ENCODE measurements around the gene FCN2.

The FCN2 gene

DNA sequence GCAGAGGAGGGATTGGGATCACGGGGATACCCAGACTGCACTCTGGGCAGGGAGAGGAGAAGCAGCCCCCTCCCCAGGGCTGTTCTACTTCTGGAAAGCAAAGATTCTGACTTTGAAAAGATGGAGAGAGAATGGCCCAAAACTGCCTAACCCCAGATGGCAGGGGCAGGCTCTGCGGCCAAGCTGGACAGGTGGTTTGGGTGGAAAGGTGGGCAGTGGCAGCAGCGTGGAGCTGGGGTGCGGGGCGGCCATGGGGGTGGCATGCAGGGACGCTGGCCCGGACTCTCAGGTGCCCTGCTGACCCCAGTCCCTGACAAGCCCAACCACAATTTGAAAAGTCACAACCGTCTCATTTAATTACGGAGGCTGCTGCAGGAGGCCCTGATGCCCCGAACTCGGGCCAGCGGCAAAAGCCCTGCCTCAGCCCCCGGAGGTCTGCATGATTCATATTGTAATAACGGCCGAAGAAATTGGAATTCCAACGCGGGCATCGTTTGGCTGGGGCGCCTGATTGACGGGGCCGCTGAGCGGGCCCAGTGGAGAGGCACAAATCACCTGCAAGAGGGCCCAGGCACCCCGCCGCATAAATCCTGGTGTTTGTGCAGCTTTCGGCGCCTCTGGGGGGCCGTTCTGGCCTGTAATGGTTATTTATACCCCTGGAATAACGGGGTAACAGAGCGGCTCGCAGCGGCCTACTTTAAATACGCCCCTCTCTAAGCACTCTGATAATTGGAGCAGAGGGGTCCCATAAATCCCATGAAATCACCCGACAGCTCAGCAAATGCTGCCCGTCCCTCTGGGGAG lies 41.8 kb upstream of the FCN2 start:
- Histone ChIP-seq H3K4me1 (ENCODE audit: control insufficient read depth, insufficient read depth, low read length) (no peaks in the 10 kb centered on the region), H3K27me3 (ENCODE audit: control insufficient read depth, insufficient read depth, low read length) (no peaks in the 10 kb centered on the region), H3K36me3 (ENCODE audit: control insufficient read depth, insufficient read depth, low read length) (no peaks in the 10 kb centered on the region), H3K4me3 (ENCODE audit: low read length) (no peak overlapping the region), H3K9me3 (ENCODE audit: control insufficient read depth, insufficient read depth, low read length) (no peaks in the 10 kb centered on the region), H3K27ac (ENCODE audit: low read length) (no peak overlapping the region)
- DNase-seq (ENCODE audit: low read depth, low spot score), result no peak
- WGBS (ENCODE audit: insufficient coverage, insufficient read length), result no CpG with 5 or more reads among the region's 34 CpGs

DNA sequence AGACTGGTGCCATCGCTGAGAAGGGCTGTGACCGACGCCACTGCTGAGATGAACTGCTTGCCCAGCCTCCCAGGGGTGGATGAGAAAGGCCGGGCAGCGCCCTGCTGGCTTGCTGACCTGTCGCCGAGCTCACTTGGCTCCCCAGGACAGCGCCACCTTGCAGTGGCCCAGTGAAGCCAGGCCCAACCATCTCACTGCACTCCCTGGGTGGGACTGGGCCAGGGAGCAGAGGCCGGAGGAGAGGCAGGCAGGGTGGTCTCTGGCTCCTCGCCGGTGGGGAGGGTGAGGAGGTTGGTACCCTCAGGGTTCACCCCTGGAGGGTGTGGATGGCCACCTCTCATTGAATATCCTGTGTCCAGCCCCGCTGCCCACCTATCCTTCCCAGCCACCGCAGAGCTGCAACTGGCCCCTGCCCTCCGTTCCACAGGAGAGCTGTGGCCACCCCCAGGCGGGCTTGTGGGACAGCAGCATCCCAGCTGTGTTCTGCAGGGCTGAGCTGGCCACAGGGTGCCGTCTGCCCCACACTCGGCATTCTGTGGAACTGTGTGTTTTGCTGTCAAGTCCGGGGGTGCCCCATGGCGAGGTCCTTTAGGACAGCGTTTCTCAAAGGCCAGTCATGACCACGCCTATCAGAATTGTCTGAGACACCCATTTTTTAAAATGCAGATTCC lies 41.0 kb upstream of the FCN2 start:
- no peak overlapping the region for H3K4me3 ChIP-seq (ENCODE audit: low read length)
- WGBS (ENCODE audit: insufficient coverage, insufficient read length), result no CpG with 5 or more reads among the region's 21 CpGs
- no peaks in the 10 kb centered on the region for H3K4me1 ChIP-seq (ENCODE audit: control insufficient read depth, insufficient read depth, low read length)
- DNase-seq (ENCODE audit: low read depth, low spot score), result peak; percentile 13
- H3K27ac ChIP-seq (ENCODE audit: low read length), result no peak overlapping the region
- no peaks in the 10 kb centered on the region for H3K9me3 ChIP-seq (ENCODE audit: control insufficient read depth, insufficient read depth, low read length)
- no peaks in the 10 kb centered on the region for H3K27me3 ChIP-seq (ENCODE audit: control insufficient read depth, insufficient read depth, low read length)
- H3K36me3 ChIP-seq (ENCODE audit: control insufficient read depth, insufficient read depth, low read length), result no peaks in the 10 kb centered on the region

DNA sequence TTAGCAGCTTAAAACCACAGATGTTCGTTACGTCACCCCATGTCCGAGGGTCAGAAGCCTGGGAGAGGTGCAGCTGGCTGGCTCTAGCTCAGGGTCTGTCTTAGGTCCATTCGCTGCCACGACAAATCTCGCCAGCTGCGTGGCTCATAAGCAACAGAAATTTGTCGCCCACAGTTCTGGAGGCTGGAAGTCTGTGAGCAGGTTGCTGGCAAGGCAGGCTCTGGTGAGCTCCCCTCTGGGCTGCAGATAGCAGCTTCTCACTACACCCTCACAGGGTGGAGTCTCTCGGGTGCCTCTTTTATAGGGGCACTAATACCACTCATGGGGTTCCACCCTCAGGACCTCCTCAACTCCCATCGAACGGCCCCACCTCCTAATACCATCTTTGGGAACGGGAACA lies 40.1 kb upstream of the FCN2 start:
- no peaks in the 10 kb centered on the region for H3K4me1 ChIP-seq (ENCODE audit: control insufficient read depth, insufficient read depth, low read length)
- no peak for DNase-seq (ENCODE audit: low read depth, low spot score)
- H3K36me3 ChIP-seq (ENCODE audit: control insufficient read depth, insufficient read depth, low read length), result no peaks in the 10 kb centered on the region
- no peaks in the 10 kb centered on the region for H3K27me3 ChIP-seq (ENCODE audit: control insufficient read depth, insufficient read depth, low read length)
- no peak overlapping the region for H3K4me3 ChIP-seq (ENCODE audit: low read length)
- no peak overlapping the region for H3K27ac ChIP-seq (ENCODE audit: low read length)
- no CpG with 5 or more reads among the region's 12 CpGs for WGBS (ENCODE audit: insufficient coverage, insufficient read length)
- no peaks in the 10 kb centered on the region for H3K9me3 ChIP-seq (ENCODE audit: control insufficient read depth, insufficient read depth, low read length)

DNA sequence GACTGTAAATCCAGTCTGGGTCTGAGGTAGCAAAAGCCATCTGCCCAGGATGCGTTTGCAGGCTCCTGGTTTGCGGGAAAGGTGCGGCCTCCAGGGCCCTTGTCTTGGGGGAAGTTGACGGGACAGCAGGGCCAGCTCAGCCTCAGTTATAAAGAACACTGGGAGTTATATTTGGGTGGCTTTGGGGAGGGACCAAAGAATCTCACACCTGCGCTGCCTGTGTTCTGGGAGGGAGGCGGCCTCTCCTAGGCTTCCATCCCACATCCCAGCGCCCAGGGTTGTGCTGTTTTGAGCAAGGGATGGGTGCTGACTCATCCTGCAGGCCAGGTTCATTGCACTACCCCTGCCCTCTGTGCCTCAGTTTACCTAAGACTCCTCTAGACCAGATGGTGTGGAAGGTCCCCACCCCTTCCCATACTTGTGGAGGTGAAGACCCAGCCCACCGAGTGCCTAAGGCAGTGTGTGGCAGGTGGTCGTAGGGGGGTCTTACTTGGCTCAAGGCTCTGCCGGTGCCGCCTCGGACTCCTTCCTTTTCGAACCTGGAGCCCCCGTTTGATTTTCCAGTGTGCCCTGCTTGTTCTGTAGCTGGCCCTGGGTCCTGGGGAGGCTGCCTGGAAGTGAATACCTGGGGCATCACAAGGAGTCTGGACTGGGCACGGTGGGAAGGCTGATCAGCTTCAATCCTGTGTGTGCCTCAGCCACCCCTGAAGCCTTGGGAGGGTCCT lies 39.3 kb upstream of the FCN2 start:
- Histone ChIP-seq H3K27me3 (ENCODE audit: control insufficient read depth, insufficient read depth, low read length) (no peaks in the 10 kb centered on the region), H3K27ac (ENCODE audit: low read length) (no peak overlapping the region), H3K4me3 (ENCODE audit: low read length) (no peak overlapping the region), H3K4me1 (ENCODE audit: control insufficient read depth, insufficient read depth, low read length) (no peaks in the 10 kb centered on the region), H3K9me3 (ENCODE audit: control insufficient read depth, insufficient read depth, low read length) (no peaks in the 10 kb centered on the region), H3K36me3 (ENCODE audit: control insufficient read depth, insufficient read depth, low read length) (no peaks in the 10 kb centered on the region)
- WGBS (ENCODE audit: insufficient coverage, insufficient read length), result no CpG with 5 or more reads among the region's 15 CpGs
- no peak for DNase-seq (ENCODE audit: low read depth, low spot score)

DNA sequence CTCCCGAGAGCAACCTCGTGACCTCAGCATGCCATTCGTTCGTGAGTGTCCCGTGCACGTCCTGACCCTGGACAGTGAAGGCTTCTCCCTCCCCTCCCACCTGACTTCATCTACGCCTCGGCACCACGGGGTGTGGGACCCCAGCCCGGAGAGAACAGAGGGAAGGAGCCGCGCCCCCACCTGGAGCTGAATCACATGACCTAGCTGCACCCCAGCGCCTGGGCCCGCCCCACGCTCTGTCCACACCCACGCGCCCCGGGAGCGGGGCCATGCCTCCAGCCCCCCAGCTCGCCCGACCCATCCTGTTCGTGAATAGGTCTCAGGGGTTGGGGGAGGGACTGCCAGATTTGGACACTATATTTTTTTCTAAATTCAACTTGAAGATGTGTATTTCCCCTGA lies 38.3 kb upstream of the FCN2 start:
- no peak for DNase-seq (ENCODE audit: low read depth, low spot score)
- no peaks in the 10 kb centered on the region for H3K27me3 ChIP-seq (ENCODE audit: control insufficient read depth, insufficient read depth, low read length)

DNA sequence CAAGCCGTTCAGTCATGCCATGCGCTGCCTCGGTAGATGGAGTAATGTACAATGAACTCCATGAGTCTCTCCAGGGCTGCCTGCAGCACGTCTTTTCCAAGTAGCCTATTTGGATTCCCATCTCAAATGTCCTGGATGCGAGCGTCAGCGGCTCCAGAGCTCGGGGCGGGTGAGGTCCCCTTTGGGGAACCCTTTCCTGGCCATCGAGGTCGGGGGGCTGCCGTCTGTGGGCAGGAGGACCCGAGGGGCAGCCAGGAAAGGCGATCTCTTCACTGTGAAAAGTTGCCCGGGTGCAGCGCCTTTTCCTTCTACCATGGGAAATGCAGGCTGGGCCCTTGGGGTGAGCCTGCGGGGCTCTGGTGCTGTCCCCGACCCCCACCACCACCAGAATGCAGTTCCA lies 36.9 kb upstream of the FCN2 start:
- H3K27ac ChIP-seq (ENCODE audit: low read length), result no peak overlapping the region
- no peaks in the 10 kb centered on the region for H3K36me3 ChIP-seq (ENCODE audit: control insufficient read depth, insufficient read depth, low read length)
- H3K9me3 ChIP-seq (ENCODE audit: control insufficient read depth, insufficient read depth, low read length), result no peaks in the 10 kb centered on the region
- no peaks in the 10 kb centered on the region for H3K27me3 ChIP-seq (ENCODE audit: control insufficient read depth, insufficient read depth, low read length)
- WGBS (ENCODE audit: insufficient coverage, insufficient read length), result no CpG with 5 or more reads among the region's 18 CpGs
- no peaks in the 10 kb centered on the region for H3K4me1 ChIP-seq (ENCODE audit: control insufficient read depth, insufficient read depth, low read length)
- no peak for DNase-seq (ENCODE audit: low read depth, low spot score)
- no peak overlapping the region for H3K4me3 ChIP-seq (ENCODE audit: low read length)

More for the DNA sequence above, 38.3 kb upstream of the FCN2 start:
- H3K4me3 ChIP-seq (ENCODE audit: low read length), result no peak overlapping the region
- no peaks in the 10 kb centered on the region for H3K36me3 ChIP-seq (ENCODE audit: control insufficient read depth, insufficient read depth, low read length)
- H3K27ac ChIP-seq (ENCODE audit: low read length), result no peak overlapping the region
- no peaks in the 10 kb centered on the region for H3K9me3 ChIP-seq (ENCODE audit: control insufficient read depth, insufficient read depth, low read length)
- WGBS (ENCODE audit: insufficient coverage, insufficient read length), result no CpG with 5 or more reads among the region's 22 CpGs
- no peaks in the 10 kb centered on the region for H3K4me1 ChIP-seq (ENCODE audit: control insufficient read depth, insufficient read depth, low read length)

DNA sequence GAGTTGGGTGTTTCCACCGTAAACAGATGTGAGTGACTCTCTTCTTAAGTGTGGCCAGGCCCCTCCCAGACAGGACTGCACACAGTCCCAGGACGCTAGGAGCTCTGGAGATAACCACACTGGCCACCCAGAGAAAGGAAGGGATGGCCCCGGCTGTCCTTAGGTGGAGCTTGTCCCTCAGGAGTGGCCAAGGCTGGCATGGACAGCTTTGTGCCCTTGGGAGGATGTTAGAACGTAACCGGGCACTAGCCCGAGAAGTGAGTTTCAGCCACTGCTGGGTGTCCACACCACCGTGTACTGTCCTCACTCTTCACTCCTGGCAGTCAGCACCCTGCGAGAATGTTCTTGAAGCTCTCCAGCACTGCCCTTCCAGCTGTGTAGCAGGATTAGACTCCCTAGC lies 35.8 kb upstream of the FCN2 start:
- no CpG with 5 or more reads among the region's 8 CpGs for WGBS (ENCODE audit: insufficient coverage, insufficient read length)
- Histone ChIP-seq H3K27me3 (ENCODE audit: control insufficient read depth, insufficient read depth, low read length) (no peaks in the 10 kb centered on the region), H3K4me3 (ENCODE audit: low read length) (no peak overlapping the region), H3K27ac (ENCODE audit: low read length) (no peak overlapping the region), H3K4me1 (ENCODE audit: control insufficient read depth, insufficient read depth, low read length) (no peaks in the 10 kb centered on the region), H3K36me3 (ENCODE audit: control insufficient read depth, insufficient read depth, low read length) (no peaks in the 10 kb centered on the region), H3K9me3 (ENCODE audit: control insufficient read depth, insufficient read depth, low read length) (no peaks in the 10 kb centered on the region)
- no peak for DNase-seq (ENCODE audit: low read depth, low spot score)

DNA sequence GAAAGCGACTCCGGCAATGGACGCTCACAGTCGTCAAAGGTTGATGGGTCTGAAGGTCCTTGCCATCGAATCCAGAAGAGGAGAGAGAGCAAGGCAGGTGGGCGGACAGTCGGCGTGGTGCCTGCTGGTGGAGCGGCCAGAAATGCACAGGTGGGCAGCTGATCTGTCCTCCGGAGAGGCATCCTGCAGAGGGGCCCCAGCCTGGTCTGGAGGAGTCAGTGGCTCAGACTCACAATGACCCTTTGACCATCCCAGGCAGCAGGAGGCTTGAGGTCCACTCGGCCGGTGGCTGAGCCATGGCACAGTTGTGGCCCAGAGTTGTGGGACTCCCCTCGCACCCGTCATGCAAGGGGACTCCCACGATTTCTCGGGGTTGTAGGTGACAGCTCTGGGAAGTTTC lies 34.4 kb upstream of the FCN2 start:
- WGBS (ENCODE audit: insufficient coverage, insufficient read length), result no CpG with 5 or more reads among the region's 16 CpGs
- H3K36me3 ChIP-seq (ENCODE audit: control insufficient read depth, insufficient read depth, low read length), result no peaks in the 10 kb centered on the region
- no peaks in the 10 kb centered on the region for H3K27me3 ChIP-seq (ENCODE audit: control insufficient read depth, insufficient read depth, low read length)
- no peak for DNase-seq (ENCODE audit: low read depth, low spot score)
- H3K9me3 ChIP-seq (ENCODE audit: control insufficient read depth, insufficient read depth, low read length), result 0 out of 2 replicates have a peak, but pooled peaks cover under 1% of the 10 kb centered on the region
- H3K27ac ChIP-seq (ENCODE audit: low read length), result no peak overlapping the region
- H3K4me3 ChIP-seq (ENCODE audit: low read length), result no peak overlapping the region
- H3K4me1 ChIP-seq (ENCODE audit: control insufficient read depth, insufficient read depth, low read length), result no peaks in the 10 kb centered on the region

DNA sequence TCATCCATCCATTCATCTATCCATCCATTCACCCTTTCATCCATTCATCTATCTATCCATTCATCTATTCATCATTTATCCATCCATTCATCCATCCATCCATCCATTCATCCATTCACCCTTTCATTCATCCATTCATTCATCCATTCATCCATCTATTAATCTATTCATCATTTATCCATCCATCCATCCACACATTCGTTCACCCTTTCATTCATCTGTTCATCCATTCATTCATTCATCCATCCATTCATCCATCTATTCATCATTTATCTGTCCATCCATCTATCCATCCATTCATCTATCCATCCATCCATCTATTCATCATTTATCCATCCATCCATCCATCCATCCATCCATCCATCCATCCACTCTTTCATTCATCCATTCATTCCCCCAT lies 33.9 kb upstream of the FCN2 start:
- Histone ChIP-seq H3K27me3 (ENCODE audit: control insufficient read depth, insufficient read depth, low read length) (0 out of 2 replicates have a peak, but pooled peaks cover 2% of the 10 kb centered on the region), H3K36me3 (ENCODE audit: control insufficient read depth, insufficient read depth, low read length) (no peaks in the 10 kb centered on the region), H3K9me3 (ENCODE audit: control insufficient read depth, insufficient read depth, low read length) (peaks cover 4% of the 10 kb centered on the region), H3K4me1 (ENCODE audit: control insufficient read depth, insufficient read depth, low read length) (no peaks in the 10 kb centered on the region), H3K27ac (ENCODE audit: low read length) (no peak overlapping the region), H3K4me3 (ENCODE audit: low read length) (no peak overlapping the region)
- DNase-seq (ENCODE audit: low read depth, low spot score), result no peak
- 98% methylated on average over 1 of the region's 1 CpG for WGBS (ENCODE audit: insufficient coverage, insufficient read length)

DNA sequence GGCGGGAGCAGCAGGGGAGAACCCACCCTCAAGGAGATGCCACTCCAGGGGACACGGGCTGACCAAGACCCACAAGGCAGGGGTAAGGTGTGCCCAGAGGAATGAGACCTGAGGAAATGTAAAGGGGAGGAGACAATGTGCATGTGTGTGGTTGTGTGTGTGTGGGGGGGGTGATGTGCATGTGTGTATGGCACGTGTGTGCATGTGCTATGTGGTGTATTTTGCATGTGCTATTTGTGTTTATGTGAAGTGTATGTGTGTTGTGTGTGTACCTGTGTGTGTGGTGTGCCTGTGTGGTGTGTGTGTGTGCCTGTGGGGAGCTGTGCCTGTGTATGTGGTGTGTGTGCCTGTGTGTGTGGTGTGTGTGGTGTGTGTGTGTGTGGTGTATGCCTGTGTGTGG lies 33.5 kb upstream of the FCN2 start:
- no CpG with 5 or more reads among the region's 3 CpGs for WGBS (ENCODE audit: insufficient coverage, insufficient read length)
- Histone ChIP-seq H3K27ac (ENCODE audit: low read length) (no peak overlapping the region), H3K36me3 (ENCODE audit: control insufficient read depth, insufficient read depth, low read length) (no peaks in the 10 kb centered on the region), H3K9me3 (ENCODE audit: control insufficient read depth, insufficient read depth, low read length) (peaks cover 4% of the 10 kb centered on the region), H3K4me1 (ENCODE audit: control insufficient read depth, insufficient read depth, low read length) (no peaks in the 10 kb centered on the region), H3K27me3 (ENCODE audit: control insufficient read depth, insufficient read depth, low read length) (0 out of 2 replicates have a peak, but pooled peaks cover 2% of the 10 kb centered on the region), H3K4me3 (ENCODE audit: low read length) (no peak overlapping the region)
- no peak for DNase-seq (ENCODE audit: low read depth, low spot score)

All from iPS DF 6.9 (cell line).